H9 (cell line): Measurements from ENCODE around the gene CHRM4. TPM values are rescaled to one million over a fixed set of nuclear protein-coding genes. Genes with fewer than 3 reads are reported as not detected.

Experiments used
- DNase-seq: peaks from one replicate; pipeline ENCODE4 v3.0.0-alpha.2; 2017
- H2AFZ ChIP-seq: one replicate; pipeline ENCODE4 v1.6.1; 2013; ENCODE audit warnings: mild to moderate bottlenecking, low read length, control low read depth, moderate library complexity
- H2AK5ac ChIP-seq: 2 replicates; pipeline ENCODE4 v1.6.1; 2013; ENCODE audit warnings: low read length, control low read depth, mixed read lengths; ENCODE audit not compliant: insufficient read length
- H2BK120ac ChIP-seq: one replicate; pipeline ENCODE4 v1.6.1; 2013; ENCODE audit warnings: low read depth, mild to moderate bottlenecking, low read length, control low read depth, inconsistent platforms; ENCODE audit not compliant: poor library complexity, severe bottlenecking
- H2BK12ac ChIP-seq: 2 replicates; pipeline ENCODE4 v1.6.1; 2013; ENCODE audit warnings: low read length, control low read depth, mixed read lengths, low read depth; ENCODE audit not compliant: insufficient read length
- H2BK15ac ChIP-seq: 2 replicates; pipeline ENCODE4 v1.6.1; 2013; ENCODE audit warnings: low read depth, low read length, control low read depth
- H2BK20ac ChIP-seq: one replicate; pipeline ENCODE4 v1.6.1; 2013; ENCODE audit warnings: low read depth, mild to moderate bottlenecking, low read length, control low read depth, inconsistent platforms; ENCODE audit not compliant: poor library complexity, severe bottlenecking
- H2BK5ac ChIP-seq: 2 replicates; pipeline ENCODE4 v1.6.1; 2013; ENCODE audit warnings: low read length, control low read depth, mixed read lengths; ENCODE audit not compliant: insufficient read length
- H3K14ac ChIP-seq: 2 replicates; pipeline ENCODE4 v1.6.1; 2013; ENCODE audit warnings: low read length, control low read depth; ENCODE audit not compliant: insufficient read depth
- H3K18ac ChIP-seq: 2 replicates; pipeline ENCODE4 v1.6.1; 2013; ENCODE audit warnings: low read depth, mild to moderate bottlenecking, mixed read lengths, low read length, control low read depth; ENCODE audit not compliant: insufficient read length
- H3K23ac ChIP-seq: 2 replicates; pipeline ENCODE4 v1.6.1; 2013; ENCODE audit warnings: low read length, control low read depth, mixed read lengths, low read depth; ENCODE audit not compliant: insufficient read length
- H3K23me2 ChIP-seq: 2 replicates; pipeline ENCODE4 v1.6.1; 2013; ENCODE audit warnings: low read depth, mild to moderate bottlenecking, mixed read lengths, low read length, control low read depth; ENCODE audit not compliant: insufficient read length, poor library complexity, severe bottlenecking
- H3K27ac ChIP-seq: 2 replicates; pipeline ENCODE4 v1.5.1; 2013; ENCODE audit warnings: low read length, control low read depth, mixed read lengths, low read depth; ENCODE audit not compliant: insufficient read length
- H3K27me3 ChIP-seq: 2 replicates; pipeline ENCODE4 v1.6.1; 2013; ENCODE audit warnings: low read length, control low read depth, inconsistent platforms; ENCODE audit not compliant: insufficient read depth
- H3K4ac ChIP-seq: 2 replicates; pipeline ENCODE4 v1.6.1; 2013; ENCODE audit warnings: low read depth, mild to moderate bottlenecking, control low read depth, inconsistent platforms, low read length, moderate library complexity
- H3K4me1 ChIP-seq: 2 replicates; pipeline ENCODE4 v1.6.1; 2013; ENCODE audit warnings: low read length, control low read depth, inconsistent platforms; ENCODE audit not compliant: insufficient read depth
- H3K4me2 ChIP-seq: 2 replicates; pipeline ENCODE4 v1.6.1; 2013; ENCODE audit warnings: low read length, control low read depth, mixed read lengths; ENCODE audit not compliant: insufficient read length, insufficient read depth
- H3K56ac ChIP-seq: 2 replicates; pipeline ENCODE4 v1.6.1; 2013; ENCODE audit warnings: low read depth, mild to moderate bottlenecking, mixed read lengths, low read length, control low read depth; ENCODE audit not compliant: insufficient read length
- H3K79me1 ChIP-seq: 2 replicates; pipeline ENCODE4 v1.6.1; 2013; ENCODE audit warnings: low read depth, mild to moderate bottlenecking, moderate library complexity, low read length, control low read depth, inconsistent platforms; ENCODE audit not compliant: insufficient read depth, poor library complexity, severe bottlenecking
- H3K79me2 ChIP-seq: 2 replicates; pipeline ENCODE4 v1.6.1; 2013; ENCODE audit warnings: low read length, control low read depth, inconsistent platforms; ENCODE audit not compliant: insufficient read depth
- H3K9ac ChIP-seq: 2 replicates; pipeline ENCODE4 v1.6.1; 2013; ENCODE audit warnings: low read length, control low read depth, mixed read lengths; ENCODE audit not compliant: insufficient read length; ENCODE audit errors: extremely low read depth
- H3K9me3 ChIP-seq: one replicate; pipeline ENCODE4 v1.6.1; 2013; ENCODE audit warnings: low read depth, low read length, inconsistent platforms; ENCODE audit not compliant: control insufficient read depth
- H3T11ph ChIP-seq: one replicate; pipeline ENCODE4 v1.6.1; 2013; ENCODE audit warnings: mild to moderate bottlenecking, low read length, control low read depth, inconsistent platforms
- H4K20me1 ChIP-seq: one replicate; pipeline ENCODE4 v1.6.1; 2013; ENCODE audit not compliant: control insufficient read depth, insufficient read length, insufficient read depth
- H4K5ac ChIP-seq: 2 replicates; pipeline ENCODE4 v1.6.1; 2013; ENCODE audit warnings: low read depth, mild to moderate bottlenecking, mixed read lengths, low read length, control low read depth; ENCODE audit not compliant: insufficient read length
- H4K8ac ChIP-seq: replicated peaks from 2 replicates; pipeline ENCODE4 v1.6.1; 2013; ENCODE audit warnings: low read length, control low read depth, mixed read lengths, low read depth; ENCODE audit not compliant: insufficient read length
- H4K91ac ChIP-seq: 2 replicates; pipeline ENCODE4 v1.6.1; 2013; ENCODE audit warnings: low read depth, mild to moderate bottlenecking, moderate library complexity, mixed read lengths, low read length, control low read depth; ENCODE audit not compliant: insufficient read length
- H3K27ac Mint-ChIP-seq, 3 experiments: 2 replicates in 2 of 3; 3 replicates in 1 of 3; pipeline ENCODE4 v1.8.0; 2020 to 2021; ENCODE audit warnings: mixed read lengths in 3 of 3, mild to moderate bottlenecking in 1 of 3, moderate library complexity in 1 of 3
- H3K27me3 Mint-ChIP-seq: 2 replicates; pipeline ENCODE4 v1.8.0; 2021; ENCODE audit warnings: low read depth, mild to moderate bottlenecking, moderate library complexity, mixed read lengths
- H3K36me3 Mint-ChIP-seq, 3 experiments: 2 replicates in 2 of 3; 3 replicates in 1 of 3; pipeline ENCODE4 v1.8.0; 2020 to 2021; ENCODE audit warnings: low read depth in 3 of 3, mixed read lengths in 3 of 3; ENCODE audit not compliant: insufficient read depth in 1 of 3
- H3K4me1 Mint-ChIP-seq, 2 experiments: 2 replicates each; pipeline ENCODE4 v1.8.0; 2020; ENCODE audit warnings: mixed read lengths in 2 of 2
- H3K4me3 Mint-ChIP-seq, 2 experiments: 2 replicates in 1 of 2; 3 replicates in 1 of 2; pipeline ENCODE4 v1.8.0; 2020 to 2021; ENCODE audit warnings: mild to moderate bottlenecking in 2 of 2, mixed read lengths in 2 of 2, moderate library complexity in 1 of 2
- H3K9me3 Mint-ChIP-seq, 2 experiments: 2 replicates in 1 of 2; 3 replicates in 1 of 2; pipeline ENCODE4 v1.8.0; 2020; ENCODE audit warnings: mild to moderate bottlenecking in 2 of 2, mixed read lengths in 2 of 2, moderate library complexity in 1 of 2
- CTCF ChIP-seq: fragments of 200-600 bp; sonication (generic); conservative IDR thresholded peaks from 3 replicates; pipeline ENCODE4 v1.8.0; 2021; ENCODE audit warnings: antibody characterized with exemption, mild to moderate bottlenecking
- WGBS: extraction: QIAGEN DNeasy Blood & Tissue Kit; methylation state at CpG from one replicate; pipeline ENCODE4 v1.1.7; 2013; ENCODE audit warnings: missing lambda C conversion rate, low lambda C conversion rate, mixed read lengths; ENCODE audit not compliant: insufficient read length; ENCODE audit errors: extremely low coverage; 5-methylcytosine and 5-hydroxymethylcytosine counted together
- total RNA-seq: library from RNA; stranded (reverse); gene quantifications from 2 replicates; pipeline ENCODE4 v1.2.1, GENCODE V29; 2021

The CHRM4 gene
- total RNA-seq, 1 experiment from 2014 or later: 1.0 TPM

- no peak overlapping the region for H4K5ac ChIP-seq
- H3T11ph ChIP-seq: no peak overlapping the region
- H3K4ac ChIP-seq: no peak overlapping the region
- H2AK5ac ChIP-seq: no peak overlapping the region
- no peak overlapping the region for H3K4me2 ChIP-seq
- Mint-ChIP-seq H3K27me3 (no peaks in the 10 kb centered on the region), H3K4me3 (no peak overlapping the region), H3K36me3 (peaks cover 16 to 34% (median 33%) of the 10 kb centered on the region in 3 experiments; a peak in 6 of 7 replicates), H3K9me3 (no peaks in the 10 kb centered on the region), H3K4me1 (peaks cover 42 to 45% of the 10 kb centered on the region in 2 experiments), H3K27ac (peak overlapping the region in 2 of 3 experiments; percentile 15 to 23; a peak in 1 of 7 replicates)
- no CpG with 5 or more reads among the region's 4 CpGs for WGBS
- H3K79me2 ChIP-seq: no peaks in the 10 kb centered on the region
- no peaks in the 10 kb centered on the region for H3K23me2 ChIP-seq
- H3K9ac ChIP-seq: no peak overlapping the region
- H4K8ac ChIP-seq: no peak overlapping the region
- H2BK120ac ChIP-seq: no peak overlapping the region
- no peak overlapping the region for H2BK15ac ChIP-seq
- H3K23ac ChIP-seq: no peak overlapping the region
- H2BK12ac ChIP-seq: no peak overlapping the region
- H3K56ac ChIP-seq: no peak overlapping the region
- H3K27me3 ChIP-seq: no peaks in the 10 kb centered on the region
- no peak overlapping the region for H3K27ac ChIP-seq
- no peak overlapping the region for H2AFZ ChIP-seq
- peaks cover 19% of the 10 kb centered on the region for H3K4me1 ChIP-seq
- TF ChIP-seq CTCF: no peak
- no peak overlapping the region for H2BK5ac ChIP-seq
- H2BK20ac ChIP-seq: no peak overlapping the region
- H3K9me3 ChIP-seq: no peaks in the 10 kb centered on the region
- H4K20me1 ChIP-seq: no peaks in the 10 kb centered on the region
- no peaks in the 10 kb centered on the region for H3K79me1 ChIP-seq
- H3K18ac ChIP-seq: no peak overlapping the region
- no peak overlapping the region for H3K14ac ChIP-seq
- no peak overlapping the region for H4K91ac ChIP-seq
- DNase-seq: no peak
Measured at GRCh38 chr11:46438211-46438610, 46.6 kb upstream of the CHRM4 start.
